Upper lobe of left lung (tissue), 6 donors: ENCODE results near the gene POLA2. TPM values are rescaled to one million over a fixed set of nuclear protein-coding genes. Genes with fewer than 3 reads are reported as not detected.

Experiments
- ATAC-seq, 2 donors: fragments of 200-7000 bp; cut with Tn5 transposase; one replicate each; pipeline ENCODE4 v1.9.1; 2022; ENCODE audit warnings: mild to moderate bottlenecking in 2 of 2, moderate library complexity in 2 of 2; ENCODE audit not compliant: low FRiP score in 2 of 2
- DNase-seq, 2 donors: peaks; one replicate each; pipeline ENCODE4 v3.0.0-alpha.2; 2019 to 2020
- H3K27ac ChIP-seq, 4 donors: fragments of 200-600 bp; sonication (generic); one replicate each; pipeline ENCODE4 v1.5.1; 2016 to 2019
- H3K27me3 ChIP-seq, 4 donors: fragments of 200-600 bp; sonication (generic); one replicate each; pipeline ENCODE4 v1.5.1; 2017 to 2019
- H3K36me3 ChIP-seq, 4 donors: fragments of 200-600 bp; sonication (generic); one replicate each; pipeline ENCODE4 v1.5.1; 2016 to 2019
- H3K4me1 ChIP-seq, 4 donors: fragments of 200-600 bp; sonication (generic); one replicate each; pipeline ENCODE4 v1.5.1; 2018 to 2019
- H3K4me3 ChIP-seq, 4 donors: fragments of 200-600 bp; sonication (generic); one replicate each; pipeline ENCODE4 v1.5.1; 2017 to 2019; ENCODE audit warnings: mild to moderate bottlenecking in 2 of 4, moderate library complexity in 1 of 4
- H3K9me3 ChIP-seq, 4 donors: fragments of 200-600 bp; sonication (generic); one replicate each; pipeline ENCODE4 v1.5.1; 2018 to 2019
- EP300 ChIP-seq, 4 donors: sonication (generic); formaldehyde crosslinking; IDR thresholded peaks; one replicate each; pipeline ENCODE4 v1.5.1; 2017; ENCODE audit warnings: antibody characterized with exemption in 4 of 4, control low read depth in 2 of 4
- POLR2A ChIP-seq, 4 donors: fragments of 450-650 bp; IDR thresholded peaks; one replicate each; pipeline ENCODE4 v1.5.1; 2016 to 2017; ENCODE audit warnings: antibody characterized with exemption in 4 of 4, mild to moderate bottlenecking in 2 of 4
- POLR2AphosphoS5 ChIP-seq, 2 donors: sonication (generic); formaldehyde crosslinking; IDR thresholded peaks; one replicate each; pipeline ENCODE4 v1.5.1; 2017; ENCODE audit warnings: antibody characterized with exemption in 2 of 2
- WGBS, 2 donors: methylation state at CpG; one replicate each; pipeline ENCODE4 v1.1.5; 2017 to 2018; 5-methylcytosine and 5-hydroxymethylcytosine counted together
- total RNA-seq, 6 donors: library from RNA; depleted of rRNA in 4 of 6; stranded (reverse); fragments of >200 nt in 4 of 6; gene quantifications; one replicate each; pipeline versions ENCODE4 v1.1.0 to v1.2.1, GENCODE V29; 2016 to 2021
- TF ChIP-seq, protein P1 (sequence below), 6 experiments: fragments of 450-650 bp in 4 of 6; fragments of 200-600 bp in 2 of 6; sonication (generic) in 2 of 6; IDR thresholded peaks; one replicate each; pipeline ENCODE4 v1.5.1; 2016 to 2019; ENCODE audit warnings: antibody characterized with exemption in 6 of 6
- donor health status: DM: no; HTN: no; CAD: no; lungs with moderate emphysema.
- donor health status: DM: no; HTN: yes; CAD: no; lungs with severe emphysema.

POLA2 gene
- total RNA-seq, 6 donors from 2014 or later, result 6.0 to 19.9 (median 8.7) TPM

DNA sequence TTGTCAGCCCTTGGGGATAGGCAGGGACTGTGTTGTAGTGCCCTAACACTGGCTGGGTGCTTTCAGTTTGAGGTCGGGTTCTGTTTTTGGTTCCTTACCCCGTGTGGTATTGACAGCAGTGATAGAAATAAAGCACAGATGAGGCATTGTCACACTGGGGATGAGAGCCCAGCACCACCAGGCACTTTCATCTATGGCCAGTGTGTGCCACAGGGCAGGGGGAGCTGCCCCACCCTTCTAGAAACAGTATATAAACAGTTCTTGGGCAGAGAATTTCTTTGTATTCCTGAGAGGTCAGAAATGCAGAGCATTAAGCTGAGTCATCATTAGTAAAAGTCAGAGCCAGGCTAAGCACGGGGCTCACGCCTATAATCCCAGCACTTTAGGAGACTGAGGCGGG, 29.9 kb downstream of the POLA2 start:
- TF ChIP-seq, protein P1, sequence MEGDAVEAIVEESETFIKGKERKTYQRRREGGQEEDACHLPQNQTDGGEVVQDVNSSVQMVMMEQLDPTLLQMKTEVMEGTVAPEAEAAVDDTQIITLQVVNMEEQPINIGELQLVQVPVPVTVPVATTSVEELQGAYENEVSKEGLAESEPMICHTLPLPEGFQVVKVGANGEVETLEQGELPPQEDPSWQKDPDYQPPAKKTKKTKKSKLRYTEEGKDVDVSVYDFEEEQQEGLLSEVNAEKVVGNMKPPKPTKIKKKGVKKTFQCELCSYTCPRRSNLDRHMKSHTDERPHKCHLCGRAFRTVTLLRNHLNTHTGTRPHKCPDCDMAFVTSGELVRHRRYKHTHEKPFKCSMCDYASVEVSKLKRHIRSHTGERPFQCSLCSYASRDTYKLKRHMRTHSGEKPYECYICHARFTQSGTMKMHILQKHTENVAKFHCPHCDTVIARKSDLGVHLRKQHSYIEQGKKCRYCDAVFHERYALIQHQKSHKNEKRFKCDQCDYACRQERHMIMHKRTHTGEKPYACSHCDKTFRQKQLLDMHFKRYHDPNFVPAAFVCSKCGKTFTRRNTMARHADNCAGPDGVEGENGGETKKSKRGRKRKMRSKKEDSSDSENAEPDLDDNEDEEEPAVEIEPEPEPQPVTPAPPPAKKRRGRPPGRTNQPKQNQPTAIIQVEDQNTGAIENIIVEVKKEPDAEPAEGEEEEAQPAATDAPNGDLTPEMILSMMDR (IDR thresholded peaks at IDR 0.05), result no peak
- TF ChIP-seq EP300 (IDR thresholded peaks at IDR 0.05), result no peak
- no peak for TF ChIP-seq POLR2AphosphoS5 (IDR thresholded peaks at IDR 0.05)
- TF ChIP-seq POLR2A (IDR thresholded peaks at IDR 0.05), result no peak
- ATAC-seq (peak; percentile 41 to 64), DNase-seq (peak in 1 of 2 donors; percentile 44)
- H3K27me3 ChIP-seq, result no peaks in the 10 kb centered on the region
- WGBS, 2 donors, result 20 to 26% methylated on average over 3 to 5 of the region's 5 CpGs
- peak overlapping the region in 3 of 4 donors; percentile 15 to 34 (median 27) for H3K4me3 ChIP-seq
- H3K36me3 ChIP-seq, result peaks cover 6 to 42% (median 19%) of the 10 kb centered on the region in 4 donors
- H3K4me1 ChIP-seq, result peaks cover 34 to 52% (median 41%) of the 10 kb centered on the region in 4 donors
- H3K9me3 ChIP-seq, result no peaks in the 10 kb centered on the region
- H3K27ac ChIP-seq, result peak overlapping the region; percentile 89 to 94 (median 92)

DNA sequence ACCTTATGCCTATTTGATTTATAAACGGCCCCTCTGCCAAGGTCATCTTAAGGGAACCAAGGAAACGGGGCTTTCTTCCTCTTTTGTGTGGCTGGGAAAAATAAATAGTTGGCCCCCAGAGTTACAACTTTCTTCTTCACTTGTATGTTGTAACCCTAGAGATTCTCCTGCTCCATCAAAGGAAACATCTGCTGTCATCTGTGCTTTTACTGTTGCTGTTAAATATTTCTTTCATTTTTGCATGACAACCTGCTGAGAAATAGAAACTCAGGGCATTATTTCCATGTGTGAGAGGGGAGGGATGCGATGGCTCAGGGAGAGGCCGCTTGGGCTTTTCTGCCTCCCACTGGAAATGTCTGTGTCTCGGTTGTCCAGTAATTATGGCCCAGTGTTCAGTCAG, 31.1 kb downstream of the POLA2 start:
- H3K4me3 ChIP-seq, result no peak overlapping the region
- TF ChIP-seq, protein P1 (IDR thresholded peaks at IDR 0.05), result no peak
- TF ChIP-seq POLR2A (IDR thresholded peaks at IDR 0.05) (no peak), EP300 (IDR thresholded peaks at IDR 0.05) (no peak), POLR2AphosphoS5 (IDR thresholded peaks at IDR 0.05) (no peak)
- no peaks in the 10 kb centered on the region for H3K27me3 ChIP-seq
- H3K36me3 ChIP-seq, result peaks cover 6 to 41% (median 20%) of the 10 kb centered on the region in 4 donors
- 60 to 64% methylated on average over 5 of the region's 5 CpGs for WGBS, 2 donors
- H3K27ac ChIP-seq, result peak overlapping the region; percentile 89 to 94 (median 92)
- H3K4me1 ChIP-seq, result peaks cover 39 to 53% (median 46%) of the 10 kb centered on the region in 4 donors
- H3K9me3 ChIP-seq, result no peaks in the 10 kb centered on the region
- DNase-seq, result no peak
- no peak for ATAC-seq

DNA sequence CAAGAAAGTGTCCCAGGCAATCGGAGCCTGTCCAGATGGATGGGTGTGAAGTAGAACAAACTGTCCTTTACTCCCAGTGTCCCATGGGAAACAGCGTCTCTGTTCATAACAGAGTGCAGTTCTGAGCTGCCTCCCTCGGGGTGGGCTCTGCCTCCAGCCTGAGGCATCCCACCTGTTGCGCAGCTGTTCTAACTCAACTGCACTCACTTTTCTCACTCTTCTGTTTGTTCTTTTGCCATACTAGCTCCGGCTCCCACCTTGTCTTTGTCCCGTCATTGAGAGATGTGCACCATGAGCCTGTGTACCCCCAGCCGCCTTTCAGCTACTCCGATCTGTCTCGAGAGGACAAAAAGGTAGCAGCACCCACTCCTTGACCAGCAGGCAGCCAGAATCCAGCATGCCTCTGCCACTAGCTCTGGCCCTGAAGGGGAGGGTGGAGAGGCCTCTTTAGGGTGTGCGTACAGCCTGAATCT, 32.2 kb downstream of the POLA2 start:
- Histone ChIP-seq H3K27me3 (no peaks in the 10 kb centered on the region), H3K36me3 (peaks cover 6 to 43% (median 22%) of the 10 kb centered on the region in 4 donors), H3K9me3 (no peaks in the 10 kb centered on the region), H3K27ac (peak overlapping the region; percentile 53 to 94 (median 90)), H3K4me1 (peaks cover 39 to 57% (median 45%) of the 10 kb centered on the region in 4 donors), H3K4me3 (no peak overlapping the region)
- DNase-seq, result no peak
- TF ChIP-seq POLR2AphosphoS5 (IDR thresholded peaks at IDR 0.05) (peak; percentile 74 to 84), EP300 (IDR thresholded peaks at IDR 0.05) (peak in 3 of 4 donors; percentile 36 to 90 (median 81)), POLR2A (IDR thresholded peaks at IDR 0.05) (no peak)
- 85 to 91% methylated on average over 10 of the region's 10 CpGs for WGBS, 2 donors
- no peak for ATAC-seq

DNA sequence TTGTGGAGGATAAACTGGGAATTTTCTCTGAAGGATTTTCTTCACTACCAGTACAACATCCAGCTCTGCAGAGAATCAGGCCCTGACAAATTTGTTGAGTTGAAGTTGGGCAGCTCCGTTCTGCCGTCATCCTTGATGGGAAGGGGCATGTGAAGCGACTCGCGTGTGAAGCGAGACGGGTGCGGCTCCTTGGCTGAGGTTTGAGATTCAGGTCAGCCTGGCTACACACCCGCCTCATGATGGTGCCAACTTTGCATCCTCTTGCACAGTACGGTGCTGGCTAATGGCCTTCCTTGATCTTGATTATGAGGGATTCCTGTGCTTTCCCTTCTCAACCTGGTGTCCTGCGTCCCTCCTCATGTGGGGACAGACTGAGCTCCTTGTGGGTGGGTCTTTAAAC, 33.2 kb downstream of the POLA2 start:
- DNase-seq (no peak), ATAC-seq (no peak)
- H3K27ac ChIP-seq, result peak overlapping the region in 1 of 4 donors; percentile 73
- H3K4me3 ChIP-seq, result no peak overlapping the region
- no peaks in the 10 kb centered on the region for H3K9me3 ChIP-seq
- peaks cover 6 to 37% (median 22%) of the 10 kb centered on the region in 4 donors for H3K36me3 ChIP-seq
- no peaks in the 10 kb centered on the region for H3K27me3 ChIP-seq
- 86 to 93% methylated on average over 11 of the region's 11 CpGs for WGBS, 2 donors
- TF ChIP-seq, protein P1 (IDR thresholded peaks at IDR 0.05), result no peak
- TF ChIP-seq POLR2A (IDR thresholded peaks at IDR 0.05) (no peak), POLR2AphosphoS5 (IDR thresholded peaks at IDR 0.05) (no peak), EP300 (IDR thresholded peaks at IDR 0.05) (no peak)
- peaks cover 32 to 52% (median 40%) of the 10 kb centered on the region in 4 donors for H3K4me1 ChIP-seq

DNA sequence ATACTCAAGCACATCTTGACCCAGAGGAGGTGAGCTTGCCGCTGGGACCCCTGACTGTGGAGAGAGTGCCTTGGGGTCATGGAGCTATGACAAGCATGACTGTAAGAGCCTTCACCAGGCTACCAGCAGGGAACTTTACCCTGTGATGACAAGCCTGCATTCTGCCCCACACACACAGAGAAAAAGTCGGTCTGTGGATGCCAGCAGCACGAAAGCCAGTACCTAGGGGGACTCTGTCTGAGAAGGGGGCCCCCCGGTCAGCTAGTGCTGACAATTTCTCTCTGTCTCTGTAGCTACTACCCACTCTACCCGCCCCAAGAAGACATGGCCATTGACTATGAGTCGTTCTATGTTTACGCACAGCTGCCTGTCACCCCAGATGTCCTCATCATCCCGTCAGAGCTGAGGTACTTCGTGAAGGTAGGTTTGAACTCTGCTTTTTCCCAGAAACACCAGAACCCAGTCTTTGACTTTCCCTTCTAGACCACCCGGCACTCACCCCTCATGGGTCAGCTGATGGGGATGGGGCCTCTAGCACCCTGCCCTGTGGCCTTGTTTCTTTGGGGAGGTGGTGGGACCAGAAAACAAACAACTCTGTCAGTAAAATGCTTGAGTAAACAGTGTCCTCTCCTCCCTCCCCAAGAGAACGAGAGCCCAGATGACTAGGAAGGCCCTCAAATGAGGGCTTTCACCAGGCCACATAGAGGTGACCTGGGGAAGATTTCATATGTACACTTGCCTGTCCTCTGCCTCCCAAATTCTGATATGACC, 34.0 kb downstream of the POLA2 start:
- DNase-seq (no peak), ATAC-seq (no peak)
- Histone ChIP-seq H3K36me3 (peaks cover 6 to 37% (median 22%) of the 10 kb centered on the region in 4 donors), H3K27ac (peak overlapping the region; percentile 40 to 73 (median 58)), H3K4me1 (peaks cover 25 to 44% (median 33%) of the 10 kb centered on the region in 4 donors), H3K4me3 (no peak overlapping the region), H3K27me3 (no peaks in the 10 kb centered on the region), H3K9me3 (no peaks in the 10 kb centered on the region)
- TF ChIP-seq POLR2A (IDR thresholded peaks at IDR 0.05), result no peak
- TF ChIP-seq POLR2AphosphoS5 (IDR thresholded peaks at IDR 0.05), result no peak
- TF ChIP-seq EP300 (IDR thresholded peaks at IDR 0.05), result no peak
- TF ChIP-seq, protein P1 (IDR thresholded peaks at IDR 0.05), result no peak
- 88 to 95% methylated on average over 10 to 11 of the region's 11 CpGs for WGBS, 2 donors
